HG03558 (cell line): ENCODE measurements around the gene MPZL1.

ENCODE experiments used
- ATAC-seq: cut with Tn5 transposase; IDR thresholded peaks from one replicate; pipeline ENCODE4 v1.9.1; 2021; ENCODE audit warnings: moderate number of reproducible peaks; ENCODE audit not compliant: unreplicated experiment; ENCODE audit errors: extremely low read depth

MPZL1 gene

DNA sequence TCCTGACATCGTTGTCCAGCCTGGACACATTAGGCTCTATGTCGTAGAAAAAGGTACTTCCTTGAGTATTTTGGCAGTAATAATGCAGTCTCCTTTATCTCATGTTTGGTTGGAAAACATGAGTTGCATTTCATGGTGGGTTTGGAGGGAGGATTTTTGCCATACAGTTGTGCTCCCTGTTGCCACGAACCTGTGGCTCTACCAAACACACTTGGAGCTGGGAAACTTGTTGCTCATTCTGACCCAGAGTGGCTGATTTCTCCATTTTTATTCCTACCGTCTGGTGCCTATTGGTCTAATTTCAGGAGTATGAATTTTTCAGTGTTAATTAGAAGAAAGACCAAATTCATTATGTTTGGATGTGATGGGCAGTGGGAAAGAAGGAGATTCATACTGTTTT, 50.7 kb downstream of the MPZL1 start:
- ATAC-seq, result no peak

DNA sequence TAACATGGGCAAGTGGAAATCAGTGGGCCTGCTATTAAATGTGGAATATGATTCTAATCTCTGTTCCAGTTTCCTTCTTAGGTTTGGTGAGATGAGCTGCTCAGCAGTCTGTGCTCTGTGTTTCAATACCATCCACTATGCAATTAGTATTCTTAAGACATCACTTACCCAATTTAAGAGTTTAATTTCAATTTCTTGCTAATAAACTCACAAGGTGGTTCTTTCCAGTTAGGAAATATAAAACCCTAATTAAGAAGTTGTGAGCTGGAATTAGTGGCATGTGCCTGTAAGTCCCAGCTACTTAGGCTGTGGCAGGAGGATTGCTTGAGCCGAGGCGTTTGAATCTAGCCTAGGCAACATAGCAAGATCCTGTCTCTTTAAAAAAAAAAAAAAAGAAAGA, 51.7 kb downstream of the MPZL1 start:
- ATAC-seq, result no peak

DNA sequence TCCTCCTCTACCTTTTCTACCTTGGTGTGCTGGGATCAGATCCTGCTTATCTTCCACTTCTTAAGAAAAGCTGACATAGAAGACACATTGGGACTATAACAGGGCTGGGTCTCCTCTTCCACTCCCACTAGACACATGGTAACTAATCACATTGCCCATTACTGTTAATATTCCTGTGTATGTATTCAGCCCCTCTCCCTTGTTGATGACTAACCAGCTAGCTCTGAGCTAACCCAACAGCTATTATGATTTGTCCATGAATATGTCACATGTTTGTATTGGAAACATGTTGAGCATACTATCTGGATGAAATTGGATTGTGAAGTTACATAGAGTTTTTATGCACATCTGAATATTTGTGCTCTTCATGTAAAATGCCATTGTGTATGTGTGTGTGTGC, 52.9 kb downstream of the MPZL1 start:
- ATAC-seq, result no peak

DNA sequence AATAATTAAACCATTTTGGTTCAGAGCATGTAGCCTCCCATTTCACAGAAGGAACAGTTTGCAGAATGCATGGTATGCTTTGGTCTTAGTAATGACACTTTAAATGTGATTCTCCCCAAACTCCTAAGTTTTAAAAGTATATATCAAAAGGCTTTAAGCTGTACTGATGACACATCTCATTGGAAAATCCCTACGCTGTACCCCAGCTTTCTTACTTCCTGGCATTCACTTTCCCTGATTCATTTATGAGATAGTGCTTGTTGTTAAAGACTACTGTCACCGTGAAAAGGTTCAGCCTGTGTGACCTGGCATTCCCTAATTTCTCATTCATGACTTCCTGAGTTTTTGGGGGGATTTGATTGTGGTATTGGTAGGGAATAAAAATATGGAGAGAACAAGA, 53.4 kb downstream of the MPZL1 start:
- ATAC-seq, result no peak

DNA sequence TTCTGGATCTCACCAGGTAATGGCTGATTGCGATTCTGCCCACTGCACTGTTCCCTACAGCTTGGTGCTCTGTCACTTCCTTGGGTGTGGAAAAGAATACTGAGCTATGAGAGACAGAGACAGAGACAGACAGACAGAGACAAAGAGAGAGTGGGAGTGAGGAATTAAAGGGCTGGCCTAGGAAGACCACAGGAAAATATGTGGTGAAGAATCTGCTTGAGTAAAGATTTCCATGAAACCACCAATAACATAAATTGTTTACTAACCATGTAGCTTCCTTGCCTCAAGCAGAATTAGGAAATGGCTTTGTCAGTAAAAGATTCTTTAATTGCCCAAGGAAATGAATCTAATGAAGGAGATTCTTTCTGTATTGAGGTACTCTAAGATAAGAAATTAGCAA, 54.4 kb downstream of the MPZL1 start:
- ATAC-seq, result no peak

DNA sequence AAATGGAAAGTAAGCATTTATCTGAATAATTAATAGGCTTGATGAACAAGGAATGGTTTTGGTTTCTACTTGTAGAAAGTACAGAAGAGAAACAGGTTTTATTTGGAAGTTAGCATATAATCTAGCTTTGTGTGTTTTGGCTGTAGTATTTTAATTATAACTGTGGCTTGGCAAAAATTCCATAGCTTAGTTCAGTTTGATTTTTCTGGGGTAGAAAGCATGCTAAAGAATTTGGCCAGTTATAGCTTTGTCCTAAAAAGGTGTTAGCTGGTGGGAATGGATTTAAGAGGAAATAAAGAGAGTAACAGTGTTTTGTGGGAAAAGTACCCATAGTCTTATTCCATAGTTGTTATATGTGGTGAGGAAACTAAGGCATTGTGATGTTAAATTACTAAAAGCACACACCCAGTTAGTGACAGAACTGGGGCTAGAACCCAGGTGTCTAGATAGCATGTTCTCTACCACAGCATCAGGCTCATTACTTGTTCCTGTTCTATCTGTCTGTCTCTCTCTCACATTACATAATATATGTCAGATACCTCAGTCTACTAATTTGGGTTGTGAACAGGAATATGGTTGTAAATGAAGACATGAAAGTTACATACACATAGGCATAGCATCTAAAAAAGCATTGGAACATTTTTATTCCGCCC, 55.0 kb downstream of the MPZL1 start:
- no peak for ATAC-seq

DNA sequence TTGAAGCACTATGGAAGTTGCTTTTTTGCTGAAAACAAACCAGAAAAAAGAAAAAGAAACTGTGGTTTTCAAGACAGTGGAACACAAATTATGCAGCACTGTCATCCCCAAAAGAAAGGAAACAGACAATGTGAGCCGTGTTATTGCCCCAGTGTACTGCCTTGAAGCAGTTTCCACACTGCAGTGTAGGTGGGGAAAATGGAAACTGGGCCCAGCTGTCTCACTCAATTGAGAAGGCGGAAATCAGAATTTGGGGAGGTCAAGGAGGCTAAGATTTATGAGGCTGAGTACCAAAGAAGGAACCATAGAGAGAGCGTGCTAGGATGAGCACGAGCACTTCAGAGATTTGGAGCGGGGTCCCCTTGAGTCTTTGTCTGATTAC, 55.5 kb downstream of the MPZL1 start:
- ATAC-seq, result no peak

DNA sequence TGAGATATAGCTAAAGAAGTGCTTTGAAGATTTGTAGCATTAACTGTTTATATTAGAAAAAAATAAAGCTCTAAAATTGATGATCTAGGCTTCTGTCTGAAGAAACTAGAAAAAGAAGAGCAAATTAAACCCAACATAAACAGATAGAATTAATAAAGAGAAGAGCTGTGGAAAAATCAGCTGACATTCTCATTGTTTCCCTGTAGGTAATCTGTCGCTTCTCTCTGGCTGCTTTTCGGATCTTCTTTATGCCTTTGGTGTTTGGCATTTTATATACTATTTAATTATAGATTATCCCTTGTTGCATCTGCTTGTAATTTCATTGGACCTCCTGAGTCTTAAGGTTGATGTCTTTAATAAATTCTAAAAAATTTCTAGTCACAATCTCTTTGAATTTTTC, 59.8 kb downstream of the MPZL1 start:
- ATAC-seq, result no peak

DNA sequence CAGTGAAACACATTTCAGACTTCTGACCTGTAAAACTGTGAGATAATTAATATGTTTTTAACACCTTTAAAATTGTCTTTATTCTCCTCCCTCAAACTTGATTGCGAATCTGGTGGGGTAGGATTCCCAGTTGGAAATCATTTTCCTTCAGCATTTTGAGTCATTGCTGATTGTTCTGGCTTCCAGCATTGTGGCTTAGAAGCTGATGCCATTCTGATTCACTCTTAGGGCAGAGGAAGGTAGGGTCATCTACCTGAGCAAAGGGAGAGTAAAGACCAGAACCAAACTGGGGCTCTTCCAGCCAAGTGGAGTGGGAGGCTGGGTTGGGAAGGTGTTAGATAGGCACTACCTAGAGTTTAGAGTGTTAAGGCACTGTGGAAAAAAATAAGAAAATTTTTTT, 61.2 kb downstream of the MPZL1 start:
- ATAC-seq, result no peak

DNA sequence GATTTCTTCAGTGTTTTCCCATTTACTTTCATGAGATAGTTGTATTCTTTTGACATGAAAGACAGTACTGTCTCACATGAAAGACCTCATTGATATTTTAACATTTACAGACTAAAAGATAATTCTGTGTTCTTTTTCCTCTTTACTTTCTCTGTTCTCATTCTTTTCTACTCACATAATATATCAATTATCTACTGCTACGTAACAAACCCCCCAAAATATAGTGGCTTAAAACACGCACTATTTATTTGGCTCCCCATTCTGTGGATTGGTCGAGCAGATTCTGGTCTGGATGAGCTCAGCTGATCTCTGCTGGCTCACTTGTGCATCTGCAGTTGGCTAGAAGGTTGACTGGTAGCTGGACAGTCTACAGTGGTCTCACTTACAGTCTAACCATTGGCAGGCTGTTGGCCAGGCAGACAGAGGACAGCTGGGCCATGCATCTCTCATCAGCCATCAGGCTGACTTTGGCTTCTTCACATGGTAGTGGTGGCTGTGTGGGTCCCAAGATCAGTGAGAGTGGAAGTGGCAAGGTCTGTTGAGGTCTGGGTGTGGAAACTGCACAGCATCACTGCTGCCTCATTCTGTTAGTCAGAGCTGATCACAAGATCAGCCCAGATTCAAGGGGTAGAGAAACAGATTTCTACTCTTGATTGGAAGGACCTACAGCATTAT, 63.2 kb downstream of the MPZL1 start:
- no peak for ATAC-seq

DNA sequence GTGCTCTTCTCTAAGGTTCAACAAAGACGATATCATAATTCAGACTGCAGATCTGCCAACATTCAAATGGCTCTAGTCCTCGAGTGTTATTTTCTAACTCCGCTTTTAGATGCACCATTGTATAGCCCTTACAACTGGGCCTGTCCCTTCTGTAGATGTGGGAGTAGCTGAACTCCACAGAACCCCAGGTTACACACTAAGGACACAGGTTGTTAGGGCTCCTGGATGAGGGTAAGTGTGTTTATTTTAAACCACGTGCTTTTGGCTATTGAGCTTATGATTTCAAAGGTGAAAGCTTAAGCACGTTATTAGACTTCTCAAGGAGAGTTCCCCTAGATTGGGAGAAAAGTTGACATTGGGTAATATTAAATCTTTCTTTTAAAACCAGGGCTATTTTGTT, 64.7 kb downstream of the MPZL1 start:
- ATAC-seq, result no peak

DNA sequence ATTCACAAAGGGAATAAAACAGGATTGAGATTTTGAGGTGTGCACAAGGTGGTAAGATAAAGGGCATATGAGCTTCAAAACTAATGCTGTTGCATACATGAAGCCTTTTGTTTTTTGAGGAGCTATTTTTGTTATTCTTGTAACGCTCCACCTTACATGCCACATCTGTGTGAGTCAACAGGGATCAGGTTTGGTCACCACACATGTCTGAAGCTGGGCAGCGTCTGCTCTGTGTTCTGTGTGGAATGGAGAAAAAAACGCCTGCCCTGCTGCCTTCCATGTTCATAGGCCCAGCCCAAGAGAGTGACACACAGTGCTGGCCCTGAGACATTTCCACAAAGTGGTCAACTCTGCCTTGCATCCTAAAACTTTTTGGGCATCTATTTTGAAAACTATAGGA, 67.7 kb downstream of the MPZL1 start:
- no peak for ATAC-seq

DNA sequence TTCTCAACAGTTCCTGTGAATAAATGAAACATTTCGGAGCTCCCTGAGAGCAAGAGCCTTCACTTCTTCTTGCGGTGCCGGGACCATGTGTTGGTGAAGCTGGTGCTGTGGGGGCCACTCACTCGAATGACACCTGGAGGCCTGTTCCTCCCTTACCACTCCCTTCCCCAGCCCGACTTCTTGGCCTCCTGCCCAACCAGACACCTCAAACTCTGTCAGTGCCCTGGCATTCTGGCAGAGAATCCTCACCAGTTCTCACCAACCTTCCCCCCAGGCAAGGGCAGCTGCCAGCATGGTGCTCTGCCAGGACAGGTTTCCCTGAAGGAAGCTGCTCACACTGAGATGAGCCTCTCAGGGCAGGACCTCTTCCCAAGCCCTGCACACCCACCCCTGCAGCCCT, 68.3 kb downstream of the MPZL1 start:
- no peak for ATAC-seq

DNA sequence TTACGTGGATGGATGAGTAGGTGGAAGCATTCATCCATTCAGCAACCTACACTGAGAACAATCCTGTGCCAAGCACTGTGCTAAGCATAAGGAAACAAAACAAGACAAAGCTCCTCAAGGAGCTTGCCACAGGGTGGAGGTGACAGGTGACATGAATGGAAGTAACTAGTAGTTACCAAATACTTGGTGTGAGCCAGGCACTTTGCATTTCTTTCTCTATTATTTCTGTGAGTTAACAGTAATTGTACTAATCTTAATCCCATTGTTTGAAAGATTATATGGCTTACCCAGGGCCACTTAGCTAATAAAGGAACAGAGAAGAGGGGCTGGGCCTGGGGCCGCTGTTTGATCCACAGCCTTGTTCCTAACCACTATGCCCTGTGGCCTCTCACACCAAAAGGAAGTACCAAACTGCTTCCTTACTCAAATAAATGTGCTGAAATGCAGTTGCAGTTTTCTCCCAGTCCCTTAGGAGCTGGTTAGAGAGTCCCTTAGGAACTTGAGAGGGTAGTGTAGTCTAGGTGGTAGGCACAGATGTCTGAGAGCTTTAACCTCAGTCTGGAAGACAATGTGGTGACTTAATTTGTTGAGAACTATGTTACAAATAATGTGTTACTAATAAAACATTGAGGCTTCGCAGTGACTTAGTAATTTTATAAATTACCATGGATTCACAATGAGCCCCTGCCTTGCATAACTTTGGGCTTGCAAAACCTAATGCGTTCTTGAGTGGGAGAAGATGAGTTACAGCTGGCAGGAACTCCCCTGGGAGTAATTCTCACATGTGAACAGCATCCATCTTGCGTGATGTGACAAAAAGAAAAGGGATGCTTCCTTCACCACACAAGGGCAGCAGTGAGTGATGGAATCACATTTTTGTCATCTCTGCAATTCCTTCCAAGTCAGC, 69.8 kb downstream of the MPZL1 start:
- ATAC-seq, result no peak

DNA sequence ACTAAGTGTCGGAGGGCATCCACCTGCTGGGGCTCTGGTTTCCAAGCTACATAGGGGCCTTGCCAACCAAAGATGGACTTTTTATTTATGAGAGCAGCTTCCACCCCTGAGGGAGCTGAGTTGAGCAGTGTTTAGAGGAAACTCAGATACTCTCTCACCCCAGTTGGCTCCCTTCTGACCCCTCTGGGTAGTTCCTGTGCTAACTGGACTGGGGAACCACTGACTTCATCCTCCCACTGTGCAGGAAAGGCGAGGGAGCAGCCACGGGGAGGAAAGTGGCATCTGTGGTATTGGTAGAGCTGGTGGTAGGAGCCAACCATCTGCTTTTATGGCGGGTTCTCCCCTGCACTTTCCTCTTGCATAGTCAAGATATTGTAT, 70.4 kb downstream of the MPZL1 start:
- no peak for ATAC-seq

DNA sequence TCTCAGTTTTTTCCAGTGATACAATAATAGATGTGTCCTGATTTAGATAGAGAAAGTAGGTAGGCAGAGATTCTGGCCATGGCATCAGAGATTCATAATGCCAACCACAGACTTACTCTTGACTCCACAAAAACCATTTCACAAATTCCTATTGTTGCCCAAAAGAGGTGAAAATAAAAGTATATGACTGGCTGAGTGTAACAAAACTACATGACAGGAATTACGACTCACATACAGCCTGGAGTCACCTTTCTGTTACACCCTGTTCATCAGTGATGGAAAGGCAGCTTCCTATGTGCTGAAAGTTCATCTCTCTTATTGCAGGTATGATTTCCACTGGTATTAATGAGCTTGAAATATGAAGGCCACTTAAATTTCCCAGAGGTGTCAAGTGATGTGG, 72.3 kb downstream of the MPZL1 start:
- ATAC-seq, result no peak

DNA sequence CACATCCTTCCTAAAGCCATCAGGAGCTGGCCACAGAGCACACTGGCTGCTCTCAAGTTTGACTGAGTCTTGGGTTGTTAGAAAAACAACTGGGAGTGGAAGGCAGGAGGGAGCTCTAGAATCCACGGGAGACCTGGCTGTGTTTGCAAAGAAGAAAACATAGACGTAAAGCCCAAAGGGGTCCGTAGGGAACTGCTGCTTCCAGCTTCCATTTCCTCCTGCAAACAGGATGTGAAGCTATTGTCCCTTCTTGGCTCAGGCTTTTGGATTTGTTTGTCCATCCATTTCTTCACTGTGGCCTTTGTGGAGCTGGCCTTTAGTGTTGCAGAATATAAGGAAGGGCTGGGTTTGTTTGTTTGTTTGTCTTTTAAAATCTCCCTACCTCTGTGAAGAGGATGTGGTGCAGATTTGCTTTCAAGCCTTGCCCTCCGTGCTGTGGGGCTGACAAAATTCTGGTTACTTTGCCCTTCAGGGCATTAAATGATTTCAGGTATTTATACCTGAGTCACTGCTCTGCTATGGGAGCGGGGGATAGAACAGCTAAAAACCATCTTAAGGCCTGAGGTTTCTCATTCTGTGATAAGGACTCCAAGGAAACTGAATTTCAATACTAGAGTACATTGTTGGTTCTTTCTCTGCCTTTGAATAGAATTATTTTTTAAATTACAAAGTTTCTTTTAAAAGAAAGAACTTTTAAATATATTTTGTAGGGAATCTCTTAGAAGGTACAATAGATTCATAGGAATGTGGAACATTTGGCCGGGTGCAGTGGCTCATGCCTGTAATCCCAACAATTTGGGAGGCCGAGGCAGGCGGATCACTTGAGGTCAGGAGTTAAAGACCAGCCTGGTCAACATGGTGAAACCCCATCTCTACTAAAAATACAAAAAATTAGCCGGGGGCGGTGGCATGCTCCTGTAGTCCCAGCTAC, 74.3 kb downstream of the MPZL1 start:
- no peak for ATAC-seq

DNA sequence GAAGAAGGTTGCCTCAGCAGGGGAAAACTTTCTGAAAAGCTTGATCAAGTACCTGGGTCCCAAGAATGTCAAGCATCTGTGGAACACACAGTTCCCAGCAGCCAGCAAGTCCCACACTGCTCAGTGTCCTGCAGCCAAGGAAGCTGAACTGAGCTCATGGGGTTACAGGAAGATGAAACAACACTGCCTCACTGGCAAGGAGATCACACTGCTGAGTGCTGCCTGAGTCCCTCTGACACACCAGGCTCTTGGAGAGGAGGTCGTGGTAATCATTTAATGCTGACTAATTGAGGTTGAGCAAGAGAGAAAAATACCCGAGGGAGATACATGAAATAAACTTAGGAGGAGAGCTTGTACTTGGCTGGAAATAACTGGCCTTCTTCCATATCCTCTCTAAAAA, 75.2 kb downstream of the MPZL1 start:
- ATAC-seq, result no peak

DNA sequence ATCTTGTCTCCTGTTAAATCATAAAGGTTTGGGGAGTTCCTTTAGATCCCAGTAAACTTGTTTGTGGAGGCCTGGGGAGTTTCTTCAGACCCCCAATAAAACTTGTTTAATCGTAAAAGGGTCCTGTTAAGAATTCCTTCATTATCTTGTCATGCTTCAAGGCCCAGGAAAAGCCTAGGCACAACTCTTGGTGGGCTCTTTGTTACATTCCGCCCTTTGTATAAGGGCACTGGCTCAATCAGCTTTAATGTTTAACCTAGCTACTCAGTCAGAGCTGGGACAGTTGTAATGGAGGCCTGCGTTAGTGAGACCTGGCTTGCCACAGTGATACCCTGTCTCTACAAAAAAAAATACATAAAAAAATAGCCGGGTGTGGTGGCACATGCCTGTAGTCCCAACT, 77.2 kb downstream of the MPZL1 start:
- no peak for ATAC-seq

DNA sequence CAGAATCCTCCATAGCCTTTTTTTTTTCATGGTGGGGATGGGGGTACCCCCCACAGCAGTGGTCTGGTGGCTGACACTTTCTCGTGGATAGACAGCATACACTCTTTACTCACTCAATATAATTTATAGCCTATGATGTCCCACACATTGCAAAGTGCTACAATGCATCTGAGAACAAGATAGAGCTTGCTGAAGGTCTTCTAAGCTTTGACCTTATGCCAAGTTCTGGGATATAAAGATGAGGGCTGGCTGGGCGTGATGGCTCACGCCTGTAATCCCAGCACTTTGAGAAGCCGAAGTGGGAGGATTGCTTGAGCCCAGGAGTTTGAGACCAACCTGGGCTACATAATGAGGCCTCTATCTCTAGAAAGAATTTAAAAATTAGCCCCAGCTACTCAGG, 78.0 kb downstream of the MPZL1 start:
- no peak for ATAC-seq
